ENCODE measurements around the gene NR0B2. TPM values are rescaled to one million over a fixed set of nuclear protein-coding genes. Genes with fewer than 3 reads are reported as not detected.
A peak's percentile ranks its signal among the peaks of the same experiment; 100 is the strongest.

The NR0B2 gene
- total RNA-seq, 1 experiment from 2014 or later = not detected

GRCh38 chr1:26894263-26894662, 19.5 kb downstream of the NR0B2 start:
- ChIA-PET CTCF (no interaction called here), POLR2A (ENCODE audit: unreplicated experiment) (interaction anchor here (0.5 kb wide), 1 partner anchor 372 kb away, joined by 3 read pairs; no protein-coding TSS in a partner anchor)
- no peak overlapping the region for H3K27ac ChIP-seq
- TF ChIP-seq EZH2 (IDR thresholded peaks at IDR 0.05; ENCODE audit: low read depth) (no peak), CTCF (conservative IDR thresholded peaks at IDR 0.05) (no peak)
- no TSS peak for BruUV-seq (replicated peaks)
- H3K9me3 ChIP-seq (ENCODE audit: insufficient read depth, low read depth) = no peaks in the 10 kb centered on the region
- H3K9me2 ChIP-seq (ENCODE audit: insufficient read depth) = no peaks in the 10 kb centered on the region
- no peak overlapping the region for H2AFZ ChIP-seq
- H3K79me2 ChIP-seq (ENCODE audit: low read depth) = peaks cover 18% of the 10 kb centered on the region
- H3K27me3 ChIP-seq (ENCODE audit: insufficient read depth, low read depth) = no peaks in the 10 kb centered on the region
- no peaks in the 10 kb centered on the region for H3K36me3 ChIP-seq (ENCODE audit: low read depth)
- peaks cover 8% of the 10 kb centered on the region; the same call in 1 of the 2 replicates for H3F3A ChIP-seq (ENCODE audit: insufficient read depth, low read depth)
- intact Hi-C loops (cut with micrococcal nuclease; ENCODE audit: unreplicated experiment) = no loop called here
- H3K4me2 ChIP-seq = no peak overlapping the region
- peaks cover 9% of the 10 kb centered on the region; the same call in 1 of the 2 replicates for H3K4me1 ChIP-seq (replicated peaks; ENCODE audit: insufficient read depth)
- no peak overlapping the region for H3K4me3 ChIP-seq
- no peaks in the 10 kb centered on the region for H4K20me1 ChIP-seq (ENCODE audit: insufficient read depth)
- no peak for DNase-seq

GRCh38 chr1:26890467-26890796, 23.3 kb downstream of the NR0B2 start:
- peak overlapping the region; percentile 65; the same call in 1 of the 2 replicates for H3K4me3 ChIP-seq
- no peaks in the 10 kb centered on the region for H4K20me1 ChIP-seq (ENCODE audit: insufficient read depth)
- 0 out of 2 replicates have a peak overlapping the region, but pooled peaks have one; percentile 62 for H3K27ac ChIP-seq
- intact Hi-C loops (cut with micrococcal nuclease; ENCODE audit: unreplicated experiment) = loop anchor here (2.0 kb wide), 1 partner anchor 30 kb away; the partner anchor contains the start of gene NUDC
- H3K27me3 ChIP-seq (ENCODE audit: insufficient read depth, low read depth) = no peaks in the 10 kb centered on the region
- peaks cover 19% of the 10 kb centered on the region for H3K79me2 ChIP-seq (ENCODE audit: low read depth)
- TSS peak; percentile 84 for BruUV-seq (replicated peaks)
- no peaks in the 10 kb centered on the region for H3K9me3 ChIP-seq (ENCODE audit: insufficient read depth, low read depth)
- H3K4me1 ChIP-seq (replicated peaks; ENCODE audit: insufficient read depth) = 0 out of 2 replicates have a peak, but pooled peaks cover 10% of the 10 kb centered on the region
- no peaks in the 10 kb centered on the region; the same call in 1 of the 2 replicates for H3K36me3 ChIP-seq (ENCODE audit: low read depth)
- H2AFZ ChIP-seq = peak overlapping the region; percentile 67
- DNase-seq = no peak
- ChIA-PET CTCF (interaction anchor here (0.6 kb wide), 1 partner anchor 409 kb away, joined by 3 read pairs; no protein-coding TSS in a partner anchor), POLR2A (ENCODE audit: unreplicated experiment) (interaction anchor here (0.6 to 0.9 kb wide), 3 partner anchors 10 to 257 kb away, joined by 3 read pairs; partner anchors contain the start of gene GPATCH3)
- H3F3A ChIP-seq (ENCODE audit: insufficient read depth, low read depth) = peaks cover 8% of the 10 kb centered on the region; the same call in 1 of the 2 replicates
- peak overlapping the region; percentile 93 for H3K4me2 ChIP-seq
- no peak for TF ChIP-seq EZH2 (IDR thresholded peaks at IDR 0.05; ENCODE audit: low read depth)
- no peak for TF ChIP-seq CTCF (conservative IDR thresholded peaks at IDR 0.05)
- H3K9me2 ChIP-seq (ENCODE audit: insufficient read depth) = no peaks in the 10 kb centered on the region

GRCh38 chr1:26889551-26890466, 24.0 kb downstream of the NR0B2 start, which contains the start of gene GPN2:
Gene GPN2 (minus strand): TSS chr1:26890283. CDS start chr1:26890096, 187 bp downstream.
- Histone ChIP-seq H3K4me3 (peak within 1 kb of the TSS; percentile 65), H3K9me3 (ENCODE audit: insufficient read depth, low read depth) (no peaks in the 10 kb centered on the region), H2AFZ (peak within 1 kb of the TSS; percentile 67), H3K4me1 (replicated peaks; ENCODE audit: insufficient read depth) (0 out of 2 replicates have a peak, but pooled peaks cover 10% of the 10 kb centered on the region), H4K20me1 (ENCODE audit: insufficient read depth) (no peaks in the 10 kb centered on the region), H3K27me3 (ENCODE audit: insufficient read depth, low read depth) (no peaks in the 10 kb centered on the region), H3F3A (ENCODE audit: insufficient read depth, low read depth) (peaks cover 8% of the 10 kb centered on the region; the same call in 1 of the 2 replicates), H3K36me3 (ENCODE audit: low read depth) (no peaks in the 10 kb centered on the region; the same call in 1 of the 2 replicates), H3K4me2 (peak within 1 kb of the TSS; percentile 93), H3K79me2 (ENCODE audit: low read depth) (peaks cover 19% of the 10 kb centered on the region), H3K9me2 (ENCODE audit: insufficient read depth) (no peaks in the 10 kb centered on the region), H3K27ac (peak within 1 kb of the TSS; percentile 62)
- TF ChIP-seq EZH2 (IDR thresholded peaks at IDR 0.05; ENCODE audit: low read depth) = no peak
- no peak for TF ChIP-seq CTCF (conservative IDR thresholded peaks at IDR 0.05)
- BruUV-seq (replicated peaks) = no TSS peak
- intact Hi-C loops (cut with micrococcal nuclease; ENCODE audit: unreplicated experiment) = loop anchor here (2.0 kb wide), 1 partner anchor 31 kb away; the partner anchor contains the start of gene NUDC
- CTCF ChIA-PET = interaction anchor here (0.6 kb wide), 1 partner anchor 410 kb away, joined by 3 read pairs; no protein-coding TSS in a partner anchor
- POLR2A ChIA-PET (ENCODE audit: unreplicated experiment) = interaction anchor here (0.5 to 0.9 kb wide), 4 partner anchors 9 to 327 kb away, joined by 3 to 22 read pairs (median 3); partner anchors contain the start of gene GPATCH3
- peak; percentile 63 to 65 for DNase-seq

Data from PC-9 (cell line).